Mesendoderm (in vitro differentiated cells): Measurements from ENCODE around the gene ITCH.
A peak's percentile ranks its signal among the peaks of the same experiment; 100 is the strongest.
"Not testable (repeated sequence)": the region's sequence is repeated elsewhere in the genome, so short reads cannot be mapped to it uniquely, and the experiment has no call there.

ENCODE experiments used
- DNase-seq: peaks from one replicate; pipeline ENCODE4 v3.0.0; 2013
- H2AK5ac ChIP-seq: 2 replicates; pipeline ENCODE4 v1.6.1; 2013; ENCODE audit warnings: low read length, inconsistent platforms
- H2BK120ac ChIP-seq: 2 replicates; pipeline ENCODE4 v1.6.1; 2013; ENCODE audit warnings: low read depth, mild to moderate bottlenecking, low read length, moderate library complexity, mixed read lengths
- H2BK15ac ChIP-seq: replicated peaks from 2 replicates; pipeline ENCODE4 v1.6.1; 2013; ENCODE audit warnings: low read depth, mild to moderate bottlenecking, moderate library complexity
- H2BK5ac ChIP-seq: 2 replicates; pipeline ENCODE4 v1.6.1; 2013; ENCODE audit warnings: low read length, inconsistent platforms
- H3K18ac ChIP-seq: 2 replicates; pipeline ENCODE4 v1.6.1; 2013; ENCODE audit warnings: mild to moderate bottlenecking, low read length, mixed read lengths
- H3K23ac ChIP-seq: one replicate; pipeline ENCODE4 v1.6.1; 2013; ENCODE audit warnings: low read length
- H3K27ac ChIP-seq: 2 replicates; pipeline ENCODE4 v1.5.1; 2013; ENCODE audit warnings: low read depth, mild to moderate bottlenecking, inconsistent platforms, low read length, moderate library complexity
- H3K27me3 ChIP-seq: 2 replicates; pipeline ENCODE4 v1.6.1; 2013; ENCODE audit warnings: low read length, control low read depth, mild to moderate bottlenecking, inconsistent platforms; ENCODE audit not compliant: insufficient read depth, poor library complexity
- H3K36me3 ChIP-seq: 2 replicates; pipeline ENCODE4 v1.6.1; 2013; ENCODE audit warnings: low read length, inconsistent platforms; ENCODE audit not compliant: control insufficient read depth, insufficient read depth
- H3K4ac ChIP-seq: one replicate; pipeline ENCODE4 v1.6.1; 2013; ENCODE audit warnings: low read depth, mild to moderate bottlenecking, low read length, moderate library complexity
- H3K4me1 ChIP-seq: 2 replicates; pipeline ENCODE4 v1.6.1; 2013; ENCODE audit warnings: low read depth, low read length, inconsistent platforms; ENCODE audit not compliant: control insufficient read depth
- H3K4me2 ChIP-seq: 2 replicates; pipeline ENCODE4 v1.6.1; 2013; ENCODE audit warnings: low read length
- H3K4me3 ChIP-seq: 2 replicates; pipeline ENCODE4 v1.5.1; 2013; ENCODE audit warnings: mild to moderate bottlenecking, low read length
- H3K56ac ChIP-seq: one replicate; pipeline ENCODE4 v1.6.1; 2013; ENCODE audit warnings: low read length
- H3K79me1 ChIP-seq: 2 replicates; pipeline ENCODE4 v1.6.1; 2013; ENCODE audit warnings: low read length, inconsistent platforms
- H3K79me2 ChIP-seq: 2 replicates; pipeline ENCODE4 v1.6.1; 2013; ENCODE audit warnings: mild to moderate bottlenecking, low read length; ENCODE audit not compliant: control insufficient read depth, insufficient read depth
- H3K9ac ChIP-seq: 2 replicates; pipeline ENCODE4 v1.6.1; 2013; ENCODE audit warnings: low read length, inconsistent platforms
- H4K5ac ChIP-seq: one replicate; pipeline ENCODE4 v1.6.1; 2013; ENCODE audit warnings: low read length
- H4K8ac ChIP-seq: one replicate; pipeline ENCODE4 v1.6.1; 2013; ENCODE audit warnings: low read depth, mild to moderate bottlenecking, control low read depth, low read length, moderate library complexity
- WGBS: extraction: QIAGEN DNeasy Blood & Tissue Kit; methylation state at CpG from one replicate; pipeline ENCODE4 v1.1.7; 2013; ENCODE audit warnings: low lambda C conversion rate, missing lambda C conversion rate; ENCODE audit not compliant: insufficient coverage; ENCODE audit errors: extremely low coverage; 5-methylcytosine and 5-hydroxymethylcytosine counted together

The ITCH gene

DNA sequence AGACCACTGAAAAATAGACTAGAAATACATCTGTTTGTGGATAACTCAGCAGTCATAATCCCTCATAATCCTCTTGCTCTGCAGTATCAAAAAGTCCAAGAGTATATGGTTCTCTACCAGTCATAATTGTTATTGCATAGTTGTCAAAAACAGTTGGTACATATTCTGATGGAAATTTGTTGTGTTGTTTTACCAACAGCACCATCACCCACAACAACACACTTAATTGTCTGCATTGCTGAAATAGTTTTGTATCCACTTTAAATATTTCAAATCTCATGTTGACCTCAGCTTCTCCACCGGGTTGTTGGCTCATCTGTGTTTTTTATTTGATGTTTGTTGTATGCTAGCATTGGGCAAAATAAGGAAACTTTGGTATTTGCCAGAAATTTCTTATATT lies 39.4 kb downstream of the ITCH start:
- no peaks in the 10 kb centered on the region for H3K36me3 ChIP-seq
- no peak overlapping the region for H2BK120ac ChIP-seq
- no peak overlapping the region for H3K4me3 ChIP-seq
- H3K4me1 ChIP-seq, result no peaks in the 10 kb centered on the region
- H3K9ac ChIP-seq, result no peak overlapping the region
- H3K4me2 ChIP-seq, result no peak overlapping the region
- H3K27me3 ChIP-seq, result no peaks in the 10 kb centered on the region
- no peak overlapping the region for H4K8ac ChIP-seq
- no peak overlapping the region for H4K5ac ChIP-seq
- no peak overlapping the region for H2BK15ac ChIP-seq
- no peak overlapping the region for H2AK5ac ChIP-seq
- no peak overlapping the region for H3K4ac ChIP-seq
- no peak overlapping the region for H2BK5ac ChIP-seq
- H3K79me1 ChIP-seq, result peaks cover 11% of the 10 kb centered on the region
- H3K23ac ChIP-seq, result no peak overlapping the region
- DNase-seq, result peak; percentile 10
- no CpG with 5 or more reads among the region's 1 CpG for WGBS
- no peak overlapping the region for H3K56ac ChIP-seq
- H3K27ac ChIP-seq, result no peak overlapping the region
- peaks cover 21% of the 10 kb centered on the region for H3K79me2 ChIP-seq
- no peak overlapping the region for H3K18ac ChIP-seq

DNA sequence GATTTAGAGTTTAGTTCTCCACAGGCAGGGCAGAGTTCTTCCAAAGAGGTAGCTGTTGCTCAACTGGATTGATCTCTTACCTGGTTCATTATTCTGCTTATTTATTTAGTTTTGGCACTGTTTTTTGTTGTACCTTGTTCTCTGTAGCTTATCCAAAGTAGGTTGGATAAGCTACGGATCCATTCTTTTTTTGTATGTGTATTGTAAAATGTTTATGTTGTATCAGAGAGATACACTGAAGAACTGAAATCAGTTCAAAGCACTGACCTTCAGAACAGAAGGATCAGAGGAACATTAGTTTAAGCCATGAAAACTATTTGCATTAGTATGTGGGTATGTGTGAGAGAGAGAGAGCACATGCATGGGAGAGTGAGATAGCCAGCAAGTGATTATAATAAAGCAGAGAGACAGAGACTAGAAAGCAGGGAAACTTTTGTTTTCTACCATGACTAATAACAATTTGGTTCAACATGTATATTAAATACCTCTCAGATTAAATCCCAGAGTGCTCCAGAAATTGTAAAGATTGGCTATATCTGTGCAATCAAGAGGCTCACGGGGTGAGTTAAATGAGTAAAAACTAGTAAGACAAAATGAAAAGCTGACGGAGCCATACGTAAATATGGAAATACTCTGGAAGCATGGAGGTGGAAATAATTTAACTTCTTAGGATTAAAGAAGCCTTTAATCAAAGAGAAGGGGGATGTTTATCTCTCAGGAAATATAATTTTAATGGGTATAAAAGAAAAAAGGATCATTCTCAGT lies 40.2 kb downstream of the ITCH start:
- Histone ChIP-seq H2AK5ac (no peak overlapping the region), H3K79me1 (peaks cover 16% of the 10 kb centered on the region), H3K9ac (no peak overlapping the region), H2BK5ac (no peak overlapping the region), H3K79me2 (peaks cover 26% of the 10 kb centered on the region), H3K56ac (no peak overlapping the region), H3K18ac (no peak overlapping the region), H3K4me2 (no peak overlapping the region), H3K27me3 (no peaks in the 10 kb centered on the region), H2BK15ac (no peak overlapping the region), H4K8ac (no peak overlapping the region), H3K4me3 (no peak overlapping the region), H3K4ac (no peak overlapping the region), H3K36me3 (no peaks in the 10 kb centered on the region), H3K23ac (no peak overlapping the region), H4K5ac (no peak overlapping the region), H3K4me1 (no peaks in the 10 kb centered on the region), H2BK120ac (no peak overlapping the region), H3K27ac (no peak overlapping the region)
- WGBS, result no CpG with 5 or more reads among the region's 4 CpGs
- no peak for DNase-seq

DNA sequence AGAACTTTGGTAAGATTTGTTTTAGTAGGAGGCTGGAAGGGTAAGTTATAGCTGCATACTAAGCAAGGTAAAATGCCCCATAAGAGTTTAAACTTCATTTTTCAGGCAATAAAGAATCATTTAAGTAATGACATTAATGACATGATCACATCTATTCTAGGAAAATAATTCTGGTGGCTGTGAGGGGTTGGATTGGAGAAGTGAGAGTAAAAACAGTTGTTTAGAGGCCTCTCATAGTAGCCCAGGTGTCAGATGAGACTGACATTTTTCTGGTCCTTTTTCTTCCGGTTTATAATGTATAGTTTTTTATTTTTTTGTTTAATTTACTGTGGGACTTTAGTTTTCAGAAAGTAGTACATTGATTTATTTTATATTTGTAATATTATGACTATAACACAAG lies 40.8 kb downstream of the ITCH start:
- Histone ChIP-seq H3K79me1 (peaks cover 16% of the 10 kb centered on the region), H3K36me3 (no peaks in the 10 kb centered on the region), H4K5ac (no peak overlapping the region), H3K79me2 (peaks cover 26% of the 10 kb centered on the region), H3K56ac (no peak overlapping the region), H4K8ac (no peak overlapping the region), H3K27me3 (no peaks in the 10 kb centered on the region), H2BK5ac (no peak overlapping the region), H3K9ac (no peak overlapping the region), H3K4ac (no peak overlapping the region), H2BK120ac (no peak overlapping the region), H3K27ac (no peak overlapping the region), H2BK15ac (no peak overlapping the region), H3K4me3 (no peak overlapping the region), H3K18ac (no peak overlapping the region), H3K23ac (no peak overlapping the region), H2AK5ac (no peak overlapping the region), H3K4me1 (no peaks in the 10 kb centered on the region), H3K4me2 (no peak overlapping the region)
- DNase-seq, result no peak
- no CpG with 5 or more reads among the region's 1 CpG for WGBS

DNA sequence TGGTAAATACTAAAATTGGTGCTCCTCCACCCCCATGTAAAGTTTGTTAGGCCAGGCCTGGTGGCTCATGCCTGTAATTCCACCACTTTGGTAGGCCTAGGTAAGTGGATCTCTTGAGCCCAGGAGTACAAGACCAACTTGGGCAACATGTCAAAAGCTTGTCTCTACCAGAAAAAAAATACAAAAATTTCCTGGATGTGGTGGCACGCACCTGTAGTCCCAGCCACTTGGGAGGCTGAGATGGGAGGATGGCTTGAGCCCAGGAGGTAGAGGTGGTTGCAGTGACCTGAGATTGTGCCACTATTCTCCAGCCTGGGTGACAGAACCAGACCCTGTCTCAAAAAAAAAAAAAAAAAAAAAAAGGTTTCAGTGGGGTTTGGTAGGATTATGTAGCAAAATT lies 41.7 kb downstream of the ITCH start:
- peaks cover 16% of the 10 kb centered on the region for H3K79me1 ChIP-seq
- H3K18ac ChIP-seq, result no peak overlapping the region
- H2BK15ac ChIP-seq, result no peak overlapping the region
- no peak overlapping the region for H3K27ac ChIP-seq
- DNase-seq, result no peak
- no CpG with 5 or more reads among the region's 1 CpG for WGBS
- no peak overlapping the region for H2BK120ac ChIP-seq
- H3K56ac ChIP-seq, result no peak overlapping the region
- H3K36me3 ChIP-seq, result peaks cover 2% of the 10 kb centered on the region
- H4K8ac ChIP-seq, result no peak overlapping the region
- H2AK5ac ChIP-seq, result no peak overlapping the region
- H3K4me3 ChIP-seq, result no peak overlapping the region
- no peak overlapping the region for H3K9ac ChIP-seq
- H3K4me2 ChIP-seq, result no peak overlapping the region
- no peak overlapping the region for H3K23ac ChIP-seq
- no peak overlapping the region for H2BK5ac ChIP-seq
- H4K5ac ChIP-seq, result no peak overlapping the region
- no peak overlapping the region for H3K4ac ChIP-seq
- peaks cover 26% of the 10 kb centered on the region for H3K79me2 ChIP-seq
- no peaks in the 10 kb centered on the region for H3K27me3 ChIP-seq
- H3K4me1 ChIP-seq, result no peaks in the 10 kb centered on the region

DNA sequence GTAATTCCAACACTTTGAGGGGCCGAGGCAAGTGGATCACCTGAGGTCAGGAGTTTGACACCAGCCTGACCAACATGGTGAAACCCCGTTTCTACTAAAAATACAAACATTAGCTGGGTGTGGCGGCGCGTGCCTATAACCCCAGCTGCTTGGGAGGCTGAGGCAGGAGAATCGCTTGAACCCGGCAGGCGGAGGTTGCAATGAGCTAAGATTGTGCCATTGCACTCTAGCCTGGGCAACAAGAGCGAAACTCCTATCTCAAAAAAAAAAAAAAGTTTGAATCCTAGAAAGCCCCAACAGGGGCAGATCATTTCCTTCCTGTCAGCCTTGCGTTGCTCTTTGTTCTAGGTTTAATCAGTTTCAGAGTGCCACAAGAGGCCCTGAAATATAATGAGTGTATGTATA lies 42.2 kb downstream of the ITCH start:
- H2BK15ac ChIP-seq, H3K23ac ChIP-seq, H3K4me2 ChIP-seq, H3K4me1 ChIP-seq, H2AK5ac ChIP-seq, H3K4ac ChIP-seq, H3K36me3 ChIP-seq, H4K5ac ChIP-seq, H3K27me3 ChIP-seq, DNase-seq, H3K4me3 ChIP-seq, H3K56ac ChIP-seq, H4K8ac ChIP-seq, H3K9ac ChIP-seq, H3K27ac ChIP-seq, H2BK5ac ChIP-seq, H3K18ac ChIP-seq, H2BK120ac ChIP-seq: not testable (repeated sequence)
- Histone ChIP-seq H3K79me2 (peaks cover 25% of the 10 kb centered on the region), H3K79me1 (peaks cover 15% of the 10 kb centered on the region)
- no CpG with 5 or more reads among the region's 10 CpGs for WGBS

DNA sequence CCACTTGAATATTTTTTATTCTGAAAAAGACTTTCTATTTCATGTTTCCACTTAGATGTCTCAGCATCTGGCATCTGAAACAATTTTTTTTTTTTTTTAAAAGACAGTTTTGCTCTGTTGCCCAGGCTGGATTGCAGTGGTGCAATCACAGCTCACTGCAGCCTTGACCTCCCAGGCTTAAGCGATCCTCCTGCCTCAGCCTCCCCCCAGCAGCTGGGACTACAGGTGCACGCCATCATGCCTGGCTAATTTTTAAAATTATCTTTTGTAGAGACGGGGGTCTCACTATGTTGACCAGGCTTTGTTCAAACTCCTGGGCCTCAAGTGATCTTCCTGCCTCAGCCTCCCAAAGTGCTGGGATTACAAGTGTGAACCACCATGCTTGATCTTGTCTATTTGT lies 42.9 kb downstream of the ITCH start:
- H2AK5ac ChIP-seq, H2BK120ac ChIP-seq, H3K27ac ChIP-seq, H2BK15ac ChIP-seq, H3K18ac ChIP-seq, H3K4ac ChIP-seq, H3K27me3 ChIP-seq, H3K56ac ChIP-seq, H2BK5ac ChIP-seq, H3K4me2 ChIP-seq, H3K9ac ChIP-seq, H3K23ac ChIP-seq, H3K4me1 ChIP-seq, H4K8ac ChIP-seq, DNase-seq, H3K36me3 ChIP-seq, H3K4me3 ChIP-seq, H4K5ac ChIP-seq: not testable (repeated sequence)
- Histone ChIP-seq H3K79me1 (peaks cover 16% of the 10 kb centered on the region), H3K79me2 (peaks cover 23% of the 10 kb centered on the region)
- WGBS, result no CpG with 5 or more reads among the region's 3 CpGs
